IMR-90 (cell line): ENCODE measurements around the gene PHPT1. TPM values are rescaled to one million over a fixed set of nuclear protein-coding genes. Genes with fewer than 3 reads are reported as not detected.
"Not testable (repeated sequence)": the region's sequence is repeated elsewhere in the genome, so short reads cannot be mapped to it uniquely, and the experiment has no call there.

Experiments used
- ATAC-seq: fragments of 200-7000 bp; cut with Tn5 transposase; 2 replicates; pipeline ENCODE4 v1.9.1; 2020; ENCODE audit warnings: low read depth, mild to moderate bottlenecking, moderate library complexity
- BruUV-seq: library from RNA; stranded (reverse); fragments of 400-500 nt; replicated peaks from 2 replicates; lab custom pipeline; 2021; lab: Mats Ljungman, UMichigan
- CTCF ChIA-PET: fragments of 300-600 bp; formaldehyde crosslinking; extraction: SDS; loops from one replicate; lab custom pipeline; 2021; ENCODE audit warnings: antibody characterized with exemption; lab: Yijun Ruan, JAX
- POLR2A ChIA-PET: fragments of 300-600 bp; sonication (Branson Sonifier 250); formaldehyde crosslinking; loops from one replicate; lab custom pipeline; 2022; ENCODE audit warnings: antibody characterized with exemption; ENCODE audit not compliant: unreplicated experiment; lab: Charles Lee
- DNase-seq: peaks from one replicate; pipeline ENCODE4 v3.0.0; 2013
- H2AFZ ChIP-seq: replicated peaks from 2 replicates; pipeline ENCODE3; 2013; ENCODE audit warnings: low read length, mild to moderate bottlenecking; ENCODE audit not compliant: poor library complexity
- H2AK5ac ChIP-seq: 2 replicates; pipeline ENCODE4 v1.6.1; 2013; ENCODE audit warnings: low read depth, low read length, inconsistent platforms
- H2AK9ac ChIP-seq: replicated peaks from 2 replicates; pipeline ENCODE3; 2013; ENCODE audit warnings: mild to moderate bottlenecking, low read depth, low read length, moderate library complexity; ENCODE audit not compliant: poor library complexity
- H2BK120ac ChIP-seq: 2 replicates; pipeline ENCODE4 v1.6.1; 2013; ENCODE audit warnings: low read depth, low read length, inconsistent platforms
- H2BK15ac ChIP-seq: 3 replicates; pipeline ENCODE4 v1.6.1; 2013; ENCODE audit warnings: low read depth, low read length, inconsistent platforms
- H2BK20ac ChIP-seq: 2 replicates; pipeline ENCODE4 v1.6.1; 2013; ENCODE audit warnings: low read depth, mild to moderate bottlenecking, inconsistent platforms, low read length, moderate library complexity
- H2BK5ac ChIP-seq: 2 replicates; pipeline ENCODE4 v1.6.1; 2013; ENCODE audit warnings: mild to moderate bottlenecking, low read depth, low read length, inconsistent platforms; ENCODE audit not compliant: poor library complexity, severe bottlenecking
- H3K14ac ChIP-seq: replicated peaks from 2 replicates; pipeline ENCODE4 v1.6.1; 2013; ENCODE audit warnings: low read depth, low read length, inconsistent platforms
- H3K18ac ChIP-seq: 2 replicates; pipeline ENCODE4 v1.6.1; 2013; ENCODE audit warnings: low read depth, low read length, control low read depth
- H3K23ac ChIP-seq: 2 replicates; pipeline ENCODE4 v1.6.1; 2013; ENCODE audit warnings: low read depth, low read length, inconsistent platforms
- H3K27ac ChIP-seq: 2 replicates; pipeline ENCODE4 v1.5.1; 2013; ENCODE audit warnings: mild to moderate bottlenecking, control low read depth, low read length; ENCODE audit not compliant: insufficient read depth
- H3K27me3 ChIP-seq: 2 replicates; pipeline ENCODE4 v1.6.1; 2013; ENCODE audit warnings: low read length; ENCODE audit not compliant: control insufficient read depth, insufficient read depth
- H3K36me3 ChIP-seq: 2 replicates; pipeline ENCODE4 v1.6.1; 2013; ENCODE audit warnings: low read length, mixed read lengths; ENCODE audit not compliant: control insufficient read depth, insufficient read depth
- H3K4ac ChIP-seq: 2 replicates; pipeline ENCODE4 v1.6.1; 2013; ENCODE audit warnings: low read depth, low read length, inconsistent platforms
- H3K4me1 ChIP-seq: 2 replicates; pipeline ENCODE4 v1.6.1; 2013; ENCODE audit warnings: low read length, mixed read lengths; ENCODE audit not compliant: control insufficient read depth, insufficient read depth
- H3K4me2 ChIP-seq: 2 replicates; pipeline ENCODE4 v1.6.1; 2013; ENCODE audit warnings: low read depth, mild to moderate bottlenecking, control low read depth, low read length, moderate library complexity
- H3K4me3 ChIP-seq: 2 replicates; pipeline ENCODE4 v1.5.1; 2013; ENCODE audit warnings: low read depth, mild to moderate bottlenecking, control low read depth, low read length, moderate library complexity; ENCODE audit not compliant: insufficient read depth
- H3K56ac ChIP-seq: 2 replicates; pipeline ENCODE4 v1.6.1; 2013; ENCODE audit warnings: low read length, inconsistent platforms; ENCODE audit not compliant: insufficient read depth; ENCODE audit errors: extremely low read depth
- H3K79me1 ChIP-seq, 2 experiments: 2 replicates each; pipeline ENCODE4 v1.6.1; 2013; ENCODE audit warnings: low read length in 2 of 2, inconsistent platforms in 1 of 2, low read depth in 1 of 2
- H3K9ac ChIP-seq: 2 replicates; pipeline ENCODE4 v1.6.1; 2013; ENCODE audit warnings: low read depth, low read length, control low read depth
- H3K9me1 ChIP-seq: 2 replicates; pipeline ENCODE4 v1.6.1; 2013; ENCODE audit warnings: low read length, inconsistent platforms; ENCODE audit not compliant: insufficient read depth
- H3K9me3 ChIP-seq: 2 replicates; pipeline ENCODE4 v1.6.1; 2013; ENCODE audit warnings: low read length; ENCODE audit not compliant: control insufficient read depth, insufficient read depth
- H4K20me1 ChIP-seq: 2 replicates; pipeline ENCODE4 v1.6.1; 2013; ENCODE audit warnings: low read length, inconsistent platforms; ENCODE audit not compliant: insufficient read depth
- H4K5ac ChIP-seq: 2 replicates; pipeline ENCODE4 v1.6.1; 2013; ENCODE audit warnings: mild to moderate bottlenecking, low read depth, low read length, control low read depth
- H4K8ac ChIP-seq, 2 experiments: 2 replicates each; pipeline ENCODE4 v1.6.1; 2013; ENCODE audit warnings: low read depth in 2 of 2, low read length in 2 of 2, control low read depth in 1 of 2, inconsistent platforms in 1 of 2
- H4K91ac ChIP-seq: 2 replicates; pipeline ENCODE4 v1.6.1; 2013; ENCODE audit warnings: low read depth, low read length, inconsistent platforms; ENCODE audit not compliant: insufficient read depth
- WGBS, 2 experiments: methylation state at CpG; one replicate each; pipeline versions ENCODE4 v1.1.5 to v1.1.7; 2013; ENCODE audit warnings: missing lambda C conversion rate in 2 of 2; ENCODE audit not compliant: insufficient read length in 1 of 2; ENCODE audit errors: extremely low coverage in 2 of 2; 5-methylcytosine and 5-hydroxymethylcytosine counted together
- dilution Hi-C: fragments of 300-500 bp; cut with HindIII; formaldehyde crosslinking; loops from one replicate; pipeline ENCODE4 v1.14.3; 2018; ENCODE audit warnings: low sequenced_read_pairs; ENCODE audit not compliant: unreplicated experiment
- in situ Hi-C: fragments of 300-500 bp; cut with MboI; formaldehyde crosslinking; loops from 3 replicates; pipeline ENCODE4 v1.14.3; 2019; ENCODE audit warnings: low sequenced_read_pairs, inconsistent platforms, mixed read lengths
- intact Hi-C: fragments of 100-400 bp; cut with micrococcal nuclease; formaldehyde crosslinking; loops from 2 replicates; pipeline ENCODE4 v1.10.0; 2022
- polyA plus RNA-seq, 3 experiments: library from polyadenylated mRNA; depleted of rRNA; stranded (reverse); fragments of >200 nt; gene quantifications; 2 replicates each; pipeline ENCODE4 v1.2.3, GENCODE V29; 2012; ENCODE audit warnings: low replicate concordance in 1 of 3
- total RNA-seq: library from RNA; depleted of rRNA; stranded (reverse); fragments of >200 nt; gene quantifications from 2 replicates; pipeline ENCODE4 v1.2.3, GENCODE V29; 2012

Gene PHPT1
- total and polyA plus RNA-seq, 2 of the 4 experiments (the other 2 are of a cell fraction) = 79.8 to 214 TPM

- H2BK15ac ChIP-seq, H3K4me3 ChIP-seq, H3K23ac ChIP-seq, H2AK9ac ChIP-seq, H2BK20ac ChIP-seq, H4K8ac ChIP-seq, ATAC-seq, H3K56ac ChIP-seq, in situ Hi-C loops, H3K18ac ChIP-seq, CTCF ChIA-PET, intact Hi-C loops, H3K9me1 ChIP-seq, H3K79me1 ChIP-seq, H4K20me1 ChIP-seq, H3K14ac ChIP-seq, H3K4me2 ChIP-seq, H2AFZ ChIP-seq, H2AK5ac ChIP-seq, H3K4me1 ChIP-seq, POLR2A ChIA-PET, H2BK5ac ChIP-seq, H3K9me3 ChIP-seq, H3K4ac ChIP-seq, H2BK120ac ChIP-seq, DNase-seq, H3K27me3 ChIP-seq, H4K91ac ChIP-seq, H4K5ac ChIP-seq, H3K27ac ChIP-seq, H3K9ac ChIP-seq, BruUV-seq, dilution Hi-C loops: not testable (repeated sequence)
- H3K36me3 ChIP-seq = peaks cover 47% of the 10 kb centered on the region
- 96% methylated on average over 7 of the region's 16 CpGs; no CpG with 5 or more reads in 1 of the 2 experiments for WGBS, 2 experiments
These were observed 15.7 kb upstream of the PHPT1 start for GRCh38 chr9:136833381-136834048.
